HCT116 (cell line): ENCODE measurements around the gene HHATL. TPM values are rescaled to one million over a fixed set of nuclear protein-coding genes. Genes with fewer than 3 reads are reported as not detected.

Experiments
- ATAC-seq: fragments of 200-7000 bp; cut with Tn5 transposase; 2 replicates; pipeline ENCODE4 v1.9.1; 2020; ENCODE audit warnings: mild to moderate bottlenecking, moderate library complexity
- BruUV-seq: library from RNA; stranded (reverse); fragments of 400-500 nt; replicated peaks from 2 replicates; lab custom pipeline; 2021; lab: Mats Ljungman, UMichigan
- CTCF ChIA-PET: fragments of 300-600 bp; sonication (Branson Sonifier 250); formaldehyde crosslinking; loops from one replicate; lab custom pipeline; 2021; ENCODE audit warnings: antibody characterized with exemption; lab: Charles Lee
- POLR2A ChIA-PET: fragments of 300-600, 350-600 bp; sonication (Branson Sonifier 250); formaldehyde crosslinking; loops from one replicate; lab custom pipeline; 2021; ENCODE audit warnings: antibody characterized with exemption; lab: Charles Lee
- RAD21 ChIA-PET, 2 experiments: fragments of 300-600 bp; sonication (Branson Sonifier 250); formaldehyde crosslinking; loops; one replicate each; lab custom pipeline; 2023; ENCODE audit warnings: low total read pairs in 2 of 2; ENCODE audit not compliant: uncharacterized antibody in 2 of 2, unreplicated experiment in 2 of 2, low non-redundant PET in 1 of 2; lab: Charles Lee
- DNase-seq: peaks from one replicate; pipeline ENCODE4 v3.0.0-alpha.2; 2010; ENCODE audit warnings: low read depth, low spot score
- H2AFZ ChIP-seq: fragments of 200-600 bp; shearing (Covaris generic), sonication (generic); 2 replicates; pipeline ENCODE4 v1.6.1; 2017; ENCODE audit warnings: low read depth, mixed run types, mixed read lengths, antibody characterized with exemption, low read length; ENCODE audit not compliant: poor library complexity, severe bottlenecking
- H3K27ac ChIP-seq: 2 replicates; pipeline ENCODE4 v1.5.1; 2012; ENCODE audit warnings: low read depth, low read length
- H3K27me3 ChIP-seq: fragments of 200-600 bp; sonication (generic); 2 replicates; pipeline ENCODE4 v1.6.1; 2016; ENCODE audit warnings: mixed run types, low read length, mixed read lengths; ENCODE audit not compliant: insufficient read depth
- H3K36me3 ChIP-seq, 2 experiments: fragments of 200-500 bp in 1 of 2; fragments of 200-600 bp in 1 of 2; sonication (Bioruptor generic) in 1 of 2; sonication (generic) in 1 of 2; 2 replicates each; pipeline versions ENCODE4 v1.5.1 to v1.6.1; 2014 to 2016; ENCODE audit warnings: low read length in 2 of 2, inconsistent platforms in 1 of 2, mixed read lengths in 1 of 2, mixed run types in 1 of 2; ENCODE audit not compliant: insufficient read depth in 2 of 2, control insufficient read depth in 1 of 2
- H3K4me1 ChIP-seq, 2 experiments: fragments of 200-600 bp in 1 of 2; sonication (generic) in 1 of 2; 2 replicates each; pipeline versions ENCODE4 v1.5.1 to v1.6.1; 2012 to 2017; ENCODE audit warnings: low read length in 2 of 2, inconsistent platforms in 1 of 2, mild to moderate bottlenecking in 1 of 2, mixed read lengths in 1 of 2, mixed run types in 1 of 2, moderate library complexity in 1 of 2; ENCODE audit not compliant: insufficient read depth in 2 of 2, control insufficient read depth in 1 of 2
- H3K4me2 ChIP-seq: fragments of 200-600 bp; sonication (generic); 2 replicates; pipeline ENCODE4 v1.6.1; 2017; ENCODE audit warnings: mixed run types, low read length, mixed read lengths
- H3K4me3 ChIP-seq, 2 experiments: fragments of 200-600 bp in 1 of 2; sonication (generic) in 1 of 2; replicated peaks in 1 of 2; 2 replicates each; pipeline ENCODE4 v1.5.1; 2011 to 2016; ENCODE audit warnings: low read length in 2 of 2, control low read depth in 1 of 2, low read depth in 1 of 2, mild to moderate bottlenecking in 1 of 2, mixed read lengths in 1 of 2, mixed run types in 1 of 2
- H3K79me2 ChIP-seq: fragments of 200-600 bp; sonication (generic); 2 replicates; pipeline ENCODE4 v1.6.1; 2017; ENCODE audit warnings: mild to moderate bottlenecking, mixed run types, low read length, moderate library complexity, mixed read lengths; ENCODE audit not compliant: insufficient read depth
- H3K9ac ChIP-seq: fragments of 200-600 bp; sonication (generic); 2 replicates; pipeline ENCODE4 v1.6.1; 2016; ENCODE audit warnings: low read length, mixed read lengths
- H3K9me2 ChIP-seq: fragments of 200-600 bp; sonication (generic), shearing (Covaris generic); 2 replicates; pipeline ENCODE4 v1.6.1; 2017; ENCODE audit warnings: mixed run types, mild to moderate bottlenecking, moderate library complexity; ENCODE audit not compliant: insufficient read depth
- H3K9me3 ChIP-seq, 2 experiments: fragments of 200-500 bp in 1 of 2; fragments of 200-600 bp in 1 of 2; sonication (Bioruptor generic) in 1 of 2; sonication (generic) in 1 of 2; 2 replicates each; pipeline ENCODE4 v1.6.1; 2014 to 2017; ENCODE audit warnings: low read length in 2 of 2, mixed read lengths in 2 of 2, inconsistent platforms in 1 of 2, low read depth in 1 of 2, mild to moderate bottlenecking in 1 of 2, mixed run types in 1 of 2, moderate library complexity in 1 of 2; ENCODE audit not compliant: control insufficient read depth in 1 of 2, insufficient read depth in 1 of 2
- H4K20me1 ChIP-seq: fragments of 200-600 bp; sonication (generic), shearing (Covaris generic); 2 replicates; pipeline ENCODE4 v1.6.1; 2017; ENCODE audit warnings: mixed run types, mild to moderate bottlenecking, moderate library complexity; ENCODE audit not compliant: insufficient read depth
- CBX3 ChIP-seq: IDR thresholded peaks from 2 replicates; pipeline ENCODE4 v1.6.1; 2012; ENCODE audit warnings: low read depth
- ELF1 ChIP-seq: IDR thresholded peaks from 2 replicates; pipeline ENCODE4 v1.6.1; 2012; ENCODE audit warnings: low read depth, borderline replicate concordance
- EZH2phosphoT487 ChIP-seq: fragments of 200-600 bp; IDR thresholded peaks from 2 replicates; pipeline ENCODE4 v1.6.1; 2018; ENCODE audit warnings: antibody characterized with exemption, borderline replicate concordance
- FOSL1 ChIP-seq: IDR thresholded peaks from 2 replicates; pipeline ENCODE4 v1.6.1; 2012; ENCODE audit warnings: low read depth
- POLR2A ChIP-seq: IDR thresholded peaks from 2 replicates; pipeline ENCODE4 v1.7.0; 2011; ENCODE audit warnings: borderline replicate concordance; ENCODE audit not compliant: insufficient read depth, insufficient read length; ENCODE audit errors: extremely low read depth
- POLR2AphosphoS5 ChIP-seq: IDR thresholded peaks from 2 replicates; pipeline ENCODE4 v1.6.1; 2011; ENCODE audit warnings: mild to moderate bottlenecking, low read depth, low read length, moderate library complexity
- RAD21 ChIP-seq: IDR thresholded peaks from 2 replicates; pipeline ENCODE4 v1.6.1; 2012; ENCODE audit warnings: low read depth, mild to moderate bottlenecking
- SIN3A ChIP-seq: IDR thresholded peaks from 2 replicates; pipeline ENCODE4 v1.6.1; 2012; ENCODE audit warnings: low read depth
- SP1 ChIP-seq: IDR thresholded peaks from 2 replicates; pipeline ENCODE4 v1.6.1; 2012; ENCODE audit warnings: low read depth
- SRF ChIP-seq: IDR thresholded peaks from 2 replicates; pipeline ENCODE4 v1.6.1; 2012; ENCODE audit warnings: low read depth
- TCF7L2 ChIP-seq: IDR thresholded peaks from 2 replicates; pipeline ENCODE4 v1.7.0; 2011; ENCODE audit warnings: borderline replicate concordance, inconsistent platforms; ENCODE audit not compliant: insufficient read depth, insufficient read length; ENCODE audit errors: extremely low read depth
- YY1 ChIP-seq: IDR thresholded peaks from 2 replicates; pipeline ENCODE4 v1.6.1; 2011; ENCODE audit warnings: low read length, low read depth, moderate library complexity, mild to moderate bottlenecking; ENCODE audit not compliant: insufficient replicate concordance; ENCODE audit errors: extremely low read depth
- ZFX ChIP-seq: fragments of 450-650 bp; IDR thresholded peaks from 2 replicates; pipeline ENCODE4 v1.6.1; 2017
- intact Hi-C: fragments of 100-400 bp; cut with micrococcal nuclease; formaldehyde crosslinking; loops from 2 replicates; pipeline ENCODE4 v1.10.0; 2022
- total RNA-seq: library from RNA; stranded (reverse); gene quantifications from one replicate; pipeline ENCODE4 v1.2.1, GENCODE V29; 2021; ENCODE audit not compliant: unreplicated experiment
- TF ChIP-seq, protein P1 (sequence below): IDR thresholded peaks from 2 replicates; pipeline ENCODE4 v1.6.1; 2012
- TF ChIP-seq, protein P2 (sequence below): IDR thresholded peaks from 2 replicates; pipeline ENCODE4 v1.6.1; 2011; ENCODE audit warnings: mild to moderate bottlenecking, low read length, moderate library complexity; ENCODE audit not compliant: insufficient replicate concordance; ENCODE audit errors: extremely low read depth
- TF ChIP-seq, protein P3 (sequence below): IDR thresholded peaks from 2 replicates; pipeline ENCODE4 v1.6.1; 2012; ENCODE audit warnings: low read depth

HHATL gene
- total RNA-seq, 1 experiment from 2014 or later, result 0.52 TPM

DNA sequence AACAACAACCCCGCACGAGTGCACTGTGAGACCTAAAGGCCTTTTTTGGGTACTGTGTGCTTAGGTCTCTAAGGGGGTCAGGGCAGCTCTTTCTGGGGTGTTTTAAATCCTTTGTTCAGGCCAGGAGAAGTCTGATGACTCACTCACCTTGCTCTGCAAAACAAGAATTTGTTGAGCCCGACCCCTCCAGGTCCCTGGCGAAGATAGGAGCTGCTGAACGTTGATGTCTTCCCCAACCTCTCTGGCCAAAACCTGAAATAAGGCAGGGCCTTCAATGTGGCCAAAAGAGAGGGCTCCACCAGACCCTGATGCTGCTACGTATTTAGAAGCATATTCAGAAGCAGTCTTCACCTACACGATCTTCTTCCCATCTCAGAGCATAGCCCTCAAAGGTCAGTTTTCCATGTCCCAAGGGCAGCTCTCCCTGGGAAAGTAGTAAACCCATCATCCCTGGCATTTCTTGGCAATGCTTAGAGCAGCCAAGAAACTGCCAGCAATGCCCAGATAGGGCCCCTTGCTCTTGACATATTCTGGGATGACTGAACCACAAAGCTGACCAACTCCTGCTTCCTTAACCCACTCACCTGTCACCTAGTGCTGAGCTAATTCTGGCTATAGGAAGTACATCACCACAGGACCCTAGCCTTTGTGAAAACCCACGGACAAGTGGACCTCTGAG lies 43.3 kb upstream of the HHATL start:
- Histone ChIP-seq H4K20me1 (no peaks in the 10 kb centered on the region), H3K4me3 (no peak overlapping the region), H3K27ac (no peak overlapping the region), H3K79me2 (no peaks in the 10 kb centered on the region), H3K9me3 (no peaks in the 10 kb centered on the region), H3K9me2 (no peaks in the 10 kb centered on the region), H3K4me1 (peaks cover 0 to 22% of the 10 kb centered on the region in 2 experiments; a peak in 2 of 4 replicates), H3K9ac (no peak overlapping the region), H3K4me2 (no peak overlapping the region), H3K27me3 (no peaks in the 10 kb centered on the region), H3K36me3 (no peaks in the 10 kb centered on the region), H2AFZ (no peak overlapping the region)
- ATAC-seq (no peak), DNase-seq (no peak)
- RAD21 ChIA-PET, result no interaction called here
- BruUV-seq, result no TSS peak
- CTCF ChIA-PET, result interaction anchor here (0.7 to 1.7 kb wide), 4 partner anchors 8 to 98 kb away, joined by 3 to 4 read pairs (median 3); no protein-coding TSS in a partner anchor
- intact Hi-C loops, result loop anchor here (2.0 kb wide), 1 partner anchor 173 kb away; no protein-coding TSS in a partner anchor
- POLR2A ChIA-PET, result no interaction called here
- no peak for TF ChIP-seq ZFX
- no peak for TF ChIP-seq EZH2phosphoT487
- no peak for TF ChIP-seq CBX3
- TF ChIP-seq RAD21, result no peak
- TF ChIP-seq SP1, result no peak
- no peak for TF ChIP-seq POLR2A
- no peak for TF ChIP-seq YY1
- no peak for TF ChIP-seq FOSL1
- no peak for TF ChIP-seq SRF
- TF ChIP-seq TCF7L2, result no peak
- no peak for TF ChIP-seq SIN3A
- no peak for TF ChIP-seq POLR2AphosphoS5
- TF ChIP-seq, protein P1, sequence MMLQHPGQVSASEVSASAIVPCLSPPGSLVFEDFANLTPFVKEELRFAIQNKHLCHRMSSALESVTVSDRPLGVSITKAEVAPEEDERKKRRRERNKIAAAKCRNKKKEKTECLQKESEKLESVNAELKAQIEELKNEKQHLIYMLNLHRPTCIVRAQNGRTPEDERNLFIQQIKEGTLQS, result no peak
- TF ChIP-seq, protein P2, sequence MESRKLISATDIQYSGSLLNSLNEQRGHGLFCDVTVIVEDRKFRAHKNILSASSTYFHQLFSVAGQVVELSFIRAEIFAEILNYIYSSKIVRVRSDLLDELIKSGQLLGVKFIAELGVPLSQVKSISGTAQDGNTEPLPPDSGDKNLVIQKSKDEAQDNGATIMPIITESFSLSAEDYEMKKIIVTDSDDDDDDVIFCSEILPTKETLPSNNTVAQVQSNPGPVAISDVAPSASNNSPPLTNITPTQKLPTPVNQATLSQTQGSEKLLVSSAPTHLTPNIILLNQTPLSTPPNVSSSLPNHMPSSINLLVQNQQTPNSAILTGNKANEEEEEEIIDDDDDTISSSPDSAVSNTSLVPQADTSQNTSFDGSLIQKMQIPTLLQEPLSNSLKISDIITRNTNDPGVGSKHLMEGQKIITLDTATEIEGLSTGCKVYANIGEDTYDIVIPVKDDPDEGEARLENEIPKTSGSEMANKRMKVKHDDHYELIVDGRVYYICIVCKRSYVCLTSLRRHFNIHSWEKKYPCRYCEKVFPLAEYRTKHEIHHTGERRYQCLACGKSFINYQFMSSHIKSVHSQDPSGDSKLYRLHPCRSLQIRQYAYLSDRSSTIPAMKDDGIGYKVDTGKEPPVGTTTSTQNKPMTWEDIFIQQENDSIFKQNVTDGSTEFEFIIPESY, result no peak
- no peak for TF ChIP-seq ELF1
- TF ChIP-seq, protein P3, sequence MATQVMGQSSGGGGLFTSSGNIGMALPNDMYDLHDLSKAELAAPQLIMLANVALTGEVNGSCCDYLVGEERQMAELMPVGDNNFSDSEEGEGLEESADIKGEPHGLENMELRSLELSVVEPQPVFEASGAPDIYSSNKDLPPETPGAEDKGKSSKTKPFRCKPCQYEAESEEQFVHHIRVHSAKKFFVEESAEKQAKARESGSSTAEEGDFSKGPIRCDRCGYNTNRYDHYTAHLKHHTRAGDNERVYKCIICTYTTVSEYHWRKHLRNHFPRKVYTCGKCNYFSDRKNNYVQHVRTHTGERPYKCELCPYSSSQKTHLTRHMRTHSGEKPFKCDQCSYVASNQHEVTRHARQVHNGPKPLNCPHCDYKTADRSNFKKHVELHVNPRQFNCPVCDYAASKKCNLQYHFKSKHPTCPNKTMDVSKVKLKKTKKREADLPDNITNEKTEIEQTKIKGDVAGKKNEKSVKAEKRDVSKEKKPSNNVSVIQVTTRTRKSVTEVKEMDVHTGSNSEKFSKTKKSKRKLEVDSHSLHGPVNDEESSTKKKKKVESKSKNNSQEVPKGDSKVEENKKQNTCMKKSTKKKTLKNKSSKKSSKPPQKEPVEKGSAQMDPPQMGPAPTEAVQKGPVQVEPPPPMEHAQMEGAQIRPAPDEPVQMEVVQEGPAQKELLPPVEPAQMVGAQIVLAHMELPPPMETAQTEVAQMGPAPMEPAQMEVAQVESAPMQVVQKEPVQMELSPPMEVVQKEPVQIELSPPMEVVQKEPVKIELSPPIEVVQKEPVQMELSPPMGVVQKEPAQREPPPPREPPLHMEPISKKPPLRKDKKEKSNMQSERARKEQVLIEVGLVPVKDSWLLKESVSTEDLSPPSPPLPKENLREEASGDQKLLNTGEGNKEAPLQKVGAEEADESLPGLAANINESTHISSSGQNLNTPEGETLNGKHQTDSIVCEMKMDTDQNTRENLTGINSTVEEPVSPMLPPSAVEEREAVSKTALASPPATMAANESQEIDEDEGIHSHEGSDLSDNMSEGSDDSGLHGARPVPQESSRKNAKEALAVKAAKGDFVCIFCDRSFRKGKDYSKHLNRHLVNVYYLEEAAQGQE, result no peak
